Measurements from ENCODE around the gene TAOK1. TPM values are rescaled to one million over a fixed set of nuclear protein-coding genes. Genes with fewer than 3 reads are reported as not detected.
A peak's percentile ranks its signal among the peaks of the same experiment; 100 is the strongest.

The TAOK1 gene
- polyA plus RNA-seq, 2 of the 4 experiments (the other 2 are of a cell fraction): 18.2 to 46.7 TPM

- ATAC-seq: no peak
- ChIA-PET POLR2A (no interaction called here), CTCF (interaction anchor here (1.2 to 16.7 kb wide), 15 partner anchors 10 to 506 kb away, joined by 3 to 383 read pairs (median 5); partner anchors contain the start of genes ABHD15 and TP53I13)
- DNase-seq (ENCODE audit: low read depth in 1 of 2, low spot score in 1 of 2): no peak
- peak overlapping the region; percentile 98 for H3K4me2 ChIP-seq
- H3K4me1 ChIP-seq: peaks cover 45% of the 10 kb centered on the region
- peak overlapping the region in 1 of 2 experiments; percentile 96; a peak in 3 of 6 replicates for H3K27ac ChIP-seq
- WGBS (ENCODE audit: missing lambda C conversion rate): 84% methylated on average over 7 of the region's 9 CpGs
- no peaks in the 10 kb centered on the region for H3K9me3 ChIP-seq
- no peak overlapping the region for H3K4me3 ChIP-seq
- TF ChIP-seq PBX3 (IDR thresholded peaks at IDR 0.05) (no peak), MAFK (IDR thresholded peaks at IDR 0.05; ENCODE audit: partially characterized antibody) (no peak), HDAC2 (IDR thresholded peaks at IDR 0.05) (no peak), TP53 (CRISPR knock-in tag; IDR thresholded peaks at IDR 0.05) (no peak), ZNF302 (CRISPR knock-in tag; IDR thresholded peaks at IDR 0.05) (no peak), RFX5 (IDR thresholded peaks at IDR 0.05) (no peak), NPAS2 (CRISPR knock-in tag; IDR thresholded peaks at IDR 0.05; ENCODE audit: borderline replicate concordance) (no peak)
- FAIRE-seq: no peak
Observed at GRCh38 chr17:29586676-29587469, 196.7 kb downstream of the TAOK1 start.

GRCh38 chr17:29587591-29587990, 197.4 kb downstream of the TAOK1 start:
- ATAC-seq (no peak), DNase-seq (ENCODE audit: low read depth in 1 of 2, low spot score in 1 of 2) (no peak), FAIRE-seq (no peak)
- H3K9me3 ChIP-seq: no peaks in the 10 kb centered on the region
- peak overlapping the region; percentile 82 for H3K4me3 ChIP-seq
- H3K4me1 ChIP-seq: peaks cover 50% of the 10 kb centered on the region
- WGBS (ENCODE audit: missing lambda C conversion rate): 88% methylated on average over 6 of the region's 6 CpGs
- CTCF ChIA-PET: interaction anchor here (0.6 to 16.7 kb wide), 15 partner anchors 9 to 505 kb away, joined by 3 to 383 read pairs (median 4); partner anchors contain the start of genes ABHD15 and TP53I13
- peak overlapping the region; percentile 98 for H3K4me2 ChIP-seq
- no peak for TF ChIP-seq HMGXB4 (CRISPR knock-in tag; IDR thresholded peaks at IDR 0.05; ENCODE audit: borderline replicate concordance)
- no peak for TF ChIP-seq MAX (IDR thresholded peaks at IDR 0.05)
- no peak for TF ChIP-seq SMC3 (IDR thresholded peaks at IDR 0.05)
- no peak for TF ChIP-seq PHF8 (IDR thresholded peaks at IDR 0.05; ENCODE audit: borderline replicate concordance, low read depth)
- no peak for TF ChIP-seq NPAS2 (CRISPR knock-in tag; IDR thresholded peaks at IDR 0.05; ENCODE audit: borderline replicate concordance)
- TF ChIP-seq CTCF (IDR thresholded peaks at IDR 0.05): no peak
- TF ChIP-seq SREBF2 (IDR thresholded peaks at IDR 0.05): no peak
- TF ChIP-seq RARB (CRISPR knock-in tag; IDR thresholded peaks at IDR 0.05): no peak
- no peak for TF ChIP-seq HOXB5 (CRISPR knock-in tag; IDR thresholded peaks at IDR 0.05)
- TF ChIP-seq CHD4 (IDR thresholded peaks at IDR 0.05; ENCODE audit: borderline replicate concordance): no peak
- TF ChIP-seq BHLHE40 (IDR thresholded peaks at IDR 0.05; ENCODE audit: low read depth, low read length): no peak
- no peak for TF ChIP-seq CHD2 (IDR thresholded peaks at IDR 0.05; ENCODE audit: low read length, partially characterized antibody)
- no peak for TF ChIP-seq EHMT2 (IDR thresholded peaks at IDR 0.05; ENCODE audit: low read depth)
- H3K27ac ChIP-seq: peak overlapping the region; percentile 95 to 96; a peak in 4 of 6 replicates
- POLR2A ChIA-PET: interaction anchor here (1.5 kb wide), 1 partner anchor 21 kb away, joined by 5 read pairs; the partner anchor contains the start of gene ABHD15
